Tibial artery (tissue), 4 donors: ENCODE results near the gene ZBP1.

Experiments
- DNase-seq, 2 donors: peaks; one replicate each; pipeline ENCODE4 v3.0.0-alpha.2; 2019
- H3K27ac ChIP-seq, 2 donors: fragments of 200-600 bp; sonication (generic) in 1 of 2; 1 replicate in 1 of 2; 2 replicates in 1 of 2; pipeline ENCODE4 v1.5.1; 2018 to 2019; ENCODE audit warnings: mild to moderate bottlenecking in 1 of 2
- H3K27me3 ChIP-seq, 2 donors: fragments of 200-600 bp; sonication (generic) in 1 of 2; one replicate each; pipeline versions ENCODE4 v1.5.1 to v1.6.0; 2016 to 2019
- H3K36me3 ChIP-seq, 3 donors: fragments of 200-600 bp; sonication (generic) in 2 of 3; one replicate each; pipeline ENCODE4 v1.5.1; 2016 to 2019; ENCODE audit warnings: mild to moderate bottlenecking in 2 of 3
- H3K4me1 ChIP-seq, 4 donors: fragments of 200-600 bp; sonication (generic) in 2 of 4; 1 replicate in 3 of 4; 2 replicates in 1 of 4; pipeline ENCODE4 v1.5.1; 2016 to 2019
- H3K4me3 ChIP-seq, 2 donors: fragments of 200-600 bp; sonication (generic) in 1 of 2; 1 replicate in 1 of 2; 2 replicates in 1 of 2; pipeline ENCODE4 v1.5.1; 2018 to 2019; ENCODE audit warnings: mild to moderate bottlenecking in 2 of 2
- H3K9me3 ChIP-seq, 3 donors: fragments of 200-600 bp; sonication (generic) in 1 of 3; one replicate each; pipeline ENCODE4 v1.5.1; 2016 to 2019
- CTCF ChIP-seq, 2 experiments: fragments of 200-600 bp in 1 of 2; fragments of 450-650 bp in 1 of 2; IDR thresholded peaks; one replicate each; pipeline ENCODE4 v1.5.1; 2017 to 2019; ENCODE audit warnings: antibody characterized with exemption in 2 of 2, mild to moderate bottlenecking in 1 of 2, moderate library complexity in 1 of 2
- intact Hi-C: fragments of 100-400 bp; cut with DNase I; formaldehyde crosslinking; loops from one replicate; pipeline ENCODE4 v1.15.0; 2023; ENCODE audit warnings: low total_unique reads

The ZBP1 gene

GRCh38 chr20:57576617-57577550, 43.3 kb downstream of the ZBP1 start:
- intact Hi-C loops: no loop called here

GRCh38 chr20:57576002-57576401, 44.2 kb downstream of the ZBP1 start:
- DNase-seq: no peak
- Histone ChIP-seq H3K27ac (no peak overlapping the region), H3K9me3 (no peaks in the 10 kb centered on the region), H3K4me3 (no peak overlapping the region), H3K27me3 (peaks cover 0 to 40% of the 10 kb centered on the region in 2 donors), H3K4me1 (peaks cover 0 to 15% (median 6%) of the 10 kb centered on the region in 4 donors), H3K36me3 (no peaks in the 10 kb centered on the region)
- intact Hi-C loops: no loop called here
- TF ChIP-seq CTCF (IDR thresholded peaks at IDR 0.05): no peak

More at GRCh38 chr20:57576617-57577550, 43.3 kb downstream of the ZBP1 start:
- no peak overlapping the region for H3K27ac ChIP-seq
- no peaks in the 10 kb centered on the region for H3K36me3 ChIP-seq
- no peak for DNase-seq
- TF ChIP-seq CTCF (IDR thresholded peaks at IDR 0.05): no peak
- H3K27me3 ChIP-seq: peaks cover 0 to 40% of the 10 kb centered on the region in 2 donors
- H3K9me3 ChIP-seq: no peaks in the 10 kb centered on the region
- H3K4me3 ChIP-seq: no peak overlapping the region
- peaks cover 0 to 24% (median 14%) of the 10 kb centered on the region in 4 donors for H3K4me1 ChIP-seq

- Histone ChIP-seq H3K4me1 (peaks cover 0 to 4% (median 2%) of the 10 kb centered on the region in 4 donors), H3K27me3 (peaks cover 0 to 33% of the 10 kb centered on the region in 2 donors), H3K36me3 (no peaks in the 10 kb centered on the region), H3K4me3 (no peak overlapping the region), H3K27ac (no peak overlapping the region), H3K9me3 (no peaks in the 10 kb centered on the region)
- no peak for DNase-seq
- intact Hi-C loops: no loop called here
- no peak for TF ChIP-seq CTCF (IDR thresholded peaks at IDR 0.05)
These were observed 45.3 kb downstream of the ZBP1 start for GRCh38 chr20:57574954-57575353.

GRCh38 chr20:57573894-57574293, 46.3 kb downstream of the ZBP1 start:
- Histone ChIP-seq H3K36me3 (no peaks in the 10 kb centered on the region), H3K4me1 (no peaks in the 10 kb centered on the region), H3K9me3 (no peaks in the 10 kb centered on the region), H3K27me3 (peaks cover 0 to 30% of the 10 kb centered on the region in 2 donors), H3K27ac (no peak overlapping the region), H3K4me3 (no peak overlapping the region)
- no peak for DNase-seq
- TF ChIP-seq CTCF (IDR thresholded peaks at IDR 0.05): no peak
- intact Hi-C loops: no loop called here

- H3K9me3 ChIP-seq: no peaks in the 10 kb centered on the region
- TF ChIP-seq CTCF (IDR thresholded peaks at IDR 0.05): no peak
These were observed 47.0 kb downstream of the ZBP1 start for GRCh38 chr20:57573242-57573641.

More at GRCh38 chr20:57573242-57573641, 47.0 kb downstream of the ZBP1 start:
- intact Hi-C loops: no loop called here
- Histone ChIP-seq H3K4me3 (no peak overlapping the region), H3K27me3 (peaks cover 0 to 32% of the 10 kb centered on the region in 2 donors), H3K36me3 (no peaks in the 10 kb centered on the region), H3K4me1 (no peaks in the 10 kb centered on the region), H3K27ac (no peak overlapping the region)
- no peak for DNase-seq
